Stimulated activated effector memory CD8-positive, alpha-beta T cell treated with anti-CD3 and anti-CD28 coated beads, Interleukin-12 subunit alpha, Interleukin-12 subunit beta, amount 100 ng/mL, for 72 hours (primary cell): ENCODE data around the gene MVK.
"Not testable (repeated sequence)": the region's sequence is repeated elsewhere in the genome, so short reads cannot be mapped to it uniquely, and the experiment has no call there.

Source experiments
- ATAC-seq: fragments of 150-1000 bp; cut with Tn5 transposase; 2 replicates; pipeline ENCODE4 v1.10.0; 2021
- DNase-seq, 2 donors: peaks; one replicate each; pipeline ENCODE4 v3.0.0; 2021 to 2022; ENCODE audit warnings: low spot score in 2 of 2
- H3K27ac Mint-ChIP-seq: one replicate; pipeline ENCODE4 v1.8.0; 2022; ENCODE audit warnings: mild to moderate bottlenecking, mixed read lengths
- H3K36me3 Mint-ChIP-seq: one replicate; pipeline ENCODE4 v1.8.0; 2022; ENCODE audit warnings: mild to moderate bottlenecking, mixed read lengths
- H3K4me1 Mint-ChIP-seq: one replicate; pipeline ENCODE4 v1.8.0; 2022; ENCODE audit warnings: mixed read lengths
- H3K4me3 Mint-ChIP-seq: one replicate; pipeline ENCODE4 v1.8.0; 2022; ENCODE audit warnings: mild to moderate bottlenecking, mixed read lengths
- H3K9me3 Mint-ChIP-seq: one replicate; pipeline ENCODE4 v1.8.0; 2022; ENCODE audit warnings: mixed read lengths

Gene MVK

GRCh38 chr12:109600481-109600880, 26.9 kb downstream of the MVK start:
- ATAC-seq (no peak), DNase-seq (no peak)
- Mint-ChIP-seq H3K36me3 (no peaks in the 10 kb centered on the region), H3K4me1 (peaks cover 27% of the 10 kb centered on the region), H3K27ac (no peak overlapping the region), H3K9me3 (no peaks in the 10 kb centered on the region), H3K4me3 (no peak overlapping the region)

GRCh38 chr12:109600995-109601394, 27.4 kb downstream of the MVK start:
- DNase-seq (no peak), ATAC-seq (no peak)
- Mint-ChIP-seq H3K4me1 (peaks cover 21% of the 10 kb centered on the region), H3K4me3 (no peak overlapping the region), H3K27ac (no peak overlapping the region), H3K9me3 (no peaks in the 10 kb centered on the region), H3K36me3 (no peaks in the 10 kb centered on the region)

GRCh38 chr12:109601557-109601956, 28.0 kb downstream of the MVK start:
- Mint-ChIP-seq H3K4me1 (peaks cover 21% of the 10 kb centered on the region), H3K4me3 (no peak overlapping the region), H3K9me3 (no peaks in the 10 kb centered on the region), H3K36me3 (no peaks in the 10 kb centered on the region), H3K27ac (no peak overlapping the region)
- no peak for DNase-seq
- ATAC-seq = no peak

- not testable (repeated sequence) for H3K27ac Mint-ChIP-seq, H3K9me3 Mint-ChIP-seq, DNase-seq, H3K4me3 Mint-ChIP-seq, ATAC-seq, H3K36me3 Mint-ChIP-seq
- peaks cover 21% of the 10 kb centered on the region for H3K4me1 Mint-ChIP-seq
Measured at GRCh38 chr12:109602132-109602531, 28.5 kb downstream of the MVK start.

- H3K27ac Mint-ChIP-seq = peak overlapping the region; percentile 20
- no peak for DNase-seq
- no peaks in the 10 kb centered on the region for H3K9me3 Mint-ChIP-seq
- no peak for ATAC-seq
- H3K4me1 Mint-ChIP-seq = peaks cover 14% of the 10 kb centered on the region
- H3K4me3 Mint-ChIP-seq = no peak overlapping the region
- H3K36me3 Mint-ChIP-seq = no peaks in the 10 kb centered on the region
Measured at GRCh38 chr12:109604132-109604585, 30.6 kb downstream of the MVK start.

- Mint-ChIP-seq H3K27ac (no peak overlapping the region), H3K4me3 (no peak overlapping the region), H3K4me1 (peaks cover 14% of the 10 kb centered on the region), H3K9me3 (no peaks in the 10 kb centered on the region), H3K36me3 (no peaks in the 10 kb centered on the region)
- DNase-seq = no peak
- ATAC-seq = no peak
Measured at GRCh38 chr12:109605016-109605415, 31.4 kb downstream of the MVK start.

- no peak for ATAC-seq
- H3K27ac Mint-ChIP-seq = no peak overlapping the region
- no peak overlapping the region for H3K4me3 Mint-ChIP-seq
Measured at GRCh38 chr12:109605599-109606228, 32.1 kb downstream of the MVK start.

GRCh38 chr12:109606320-109607028, 32.9 kb downstream of the MVK start:
- ATAC-seq = no peak
- Mint-ChIP-seq H3K36me3 (no peaks in the 10 kb centered on the region), H3K4me3 (no peak overlapping the region), H3K27ac (no peak overlapping the region), H3K9me3 (no peaks in the 10 kb centered on the region), H3K4me1 (peaks cover 14% of the 10 kb centered on the region)
- DNase-seq = no peak

More at GRCh38 chr12:109605599-109606228, 32.1 kb downstream of the MVK start:
- Mint-ChIP-seq H3K9me3 (no peaks in the 10 kb centered on the region), H3K36me3 (no peaks in the 10 kb centered on the region), H3K4me1 (peaks cover 14% of the 10 kb centered on the region)
- DNase-seq = no peak

GRCh38 chr12:109607618-109608017, 34.0 kb downstream of the MVK start:
- Mint-ChIP-seq H3K4me3 (no peak overlapping the region), H3K9me3 (no peaks in the 10 kb centered on the region), H3K36me3 (no peaks in the 10 kb centered on the region), H3K4me1 (peaks cover 14% of the 10 kb centered on the region), H3K27ac (no peak overlapping the region)
- DNase-seq (no peak), ATAC-seq (no peak)

GRCh38 chr12:109608270-109608669, 34.7 kb downstream of the MVK start:
- ATAC-seq (peak; percentile 58), DNase-seq (no peak)
- no peaks in the 10 kb centered on the region for H3K9me3 Mint-ChIP-seq
- H3K4me3 Mint-ChIP-seq = no peak overlapping the region
- no peaks in the 10 kb centered on the region for H3K36me3 Mint-ChIP-seq
- H3K27ac Mint-ChIP-seq = no peak overlapping the region
- H3K4me1 Mint-ChIP-seq = peaks cover 13% of the 10 kb centered on the region

- DNase-seq (no peak), ATAC-seq (no peak)
- no peaks in the 10 kb centered on the region for H3K9me3 Mint-ChIP-seq
- H3K4me1 Mint-ChIP-seq = peaks cover 7% of the 10 kb centered on the region
- no peaks in the 10 kb centered on the region for H3K36me3 Mint-ChIP-seq
- no peak overlapping the region for H3K4me3 Mint-ChIP-seq
- H3K27ac Mint-ChIP-seq = no peak overlapping the region
Measured at GRCh38 chr12:109608793-109609192, 35.2 kb downstream of the MVK start.

- Mint-ChIP-seq H3K4me3 (no peak overlapping the region), H3K4me1 (peaks cover 2% of the 10 kb centered on the region), H3K27ac (no peak overlapping the region), H3K9me3 (no peaks in the 10 kb centered on the region), H3K36me3 (no peaks in the 10 kb centered on the region)
- ATAC-seq (no peak), DNase-seq (no peak)
Measured at GRCh38 chr12:109609342-109609741, 35.7 kb downstream of the MVK start.

GRCh38 chr12:109610523-109610922, 36.9 kb downstream of the MVK start:
- Mint-ChIP-seq H3K36me3 (no peaks in the 10 kb centered on the region), H3K4me3 (no peak overlapping the region), H3K9me3 (no peaks in the 10 kb centered on the region), H3K27ac (no peak overlapping the region), H3K4me1 (no peaks in the 10 kb centered on the region)
- DNase-seq = no peak
- ATAC-seq = no peak

- no peaks in the 10 kb centered on the region for H3K4me1 Mint-ChIP-seq
- ATAC-seq (no peak), DNase-seq (no peak)
- no peaks in the 10 kb centered on the region for H3K9me3 Mint-ChIP-seq
- H3K27ac Mint-ChIP-seq = no peak overlapping the region
- no peak overlapping the region for H3K4me3 Mint-ChIP-seq
- no peaks in the 10 kb centered on the region for H3K36me3 Mint-ChIP-seq
Measured at GRCh38 chr12:109611223-109611622, 37.6 kb downstream of the MVK start.

GRCh38 chr12:109612003-109612402, 38.4 kb downstream of the MVK start:
- Mint-ChIP-seq H3K27ac (no peak overlapping the region), H3K4me1 (no peaks in the 10 kb centered on the region), H3K9me3 (no peaks in the 10 kb centered on the region), H3K4me3 (no peak overlapping the region), H3K36me3 (no peaks in the 10 kb centered on the region)
- no peak for ATAC-seq
- no peak for DNase-seq

- Mint-ChIP-seq H3K27ac (no peak overlapping the region), H3K4me3 (no peak overlapping the region), H3K9me3 (no peaks in the 10 kb centered on the region), H3K36me3 (no peaks in the 10 kb centered on the region), H3K4me1 (no peaks in the 10 kb centered on the region)
- DNase-seq = no peak
- ATAC-seq = no peak
Measured at GRCh38 chr12:109612975-109613502, 39.4 kb downstream of the MVK start.
